ENCODE data around the gene TBC1D22A.

The TBC1D22A gene

DNA sequence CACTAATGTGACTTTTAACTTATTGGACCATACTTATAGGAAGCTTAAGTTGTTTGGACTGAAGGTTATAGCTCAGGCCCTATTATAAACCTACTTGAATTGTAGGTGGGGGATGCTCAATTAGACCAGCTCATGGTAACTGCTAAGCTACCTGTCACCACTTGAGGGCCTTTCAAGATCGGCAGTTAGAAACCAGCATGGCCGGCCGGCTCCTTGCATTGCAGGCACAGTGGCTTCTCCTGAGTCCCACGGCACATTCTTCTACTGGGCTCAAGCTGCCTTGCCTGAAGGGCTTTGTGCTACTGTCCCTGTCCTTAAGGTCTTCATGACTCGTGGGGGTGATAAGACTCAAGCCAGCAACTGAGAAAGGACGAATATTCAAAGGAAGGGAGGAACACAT, 70.8 kb downstream of the TBC1D22A start:
- DNase-seq (ENCODE audit: low read depth in 1 of 2, low spot score in 1 of 2): no peak

DNA sequence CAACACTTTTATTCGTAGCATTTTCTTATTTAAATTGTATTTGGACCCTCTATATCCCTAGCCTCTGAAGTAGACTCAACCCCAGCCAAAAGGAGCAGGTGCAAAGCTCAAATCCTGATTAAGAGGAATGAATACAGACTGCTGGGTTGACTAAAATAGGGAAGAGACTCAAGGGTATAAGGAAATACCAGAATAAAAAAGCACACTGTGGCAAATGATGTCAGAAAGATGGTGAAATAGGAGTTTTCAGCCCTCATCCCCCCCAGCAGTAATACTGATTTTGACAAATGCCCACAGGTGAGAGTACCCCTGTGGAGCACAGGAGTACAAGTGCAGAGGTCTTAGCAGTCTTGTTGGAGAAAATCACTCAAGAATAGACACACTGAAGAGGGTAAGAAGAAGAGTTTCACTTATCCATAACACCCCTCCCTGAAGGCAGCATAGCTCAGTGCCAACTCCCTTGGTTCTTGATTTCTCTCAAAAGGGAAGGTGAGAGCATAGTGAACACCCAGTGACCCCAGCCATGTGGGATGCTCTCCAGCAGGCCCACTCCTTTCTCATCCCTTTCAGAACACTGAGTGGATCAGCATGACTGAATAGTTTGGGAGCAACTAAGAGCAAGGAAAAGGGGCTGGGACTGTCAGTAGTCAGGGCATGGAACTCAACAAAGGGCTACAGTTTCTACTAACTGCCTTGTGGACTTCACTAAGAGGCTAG, 71.7 kb downstream of the TBC1D22A start:
- DNase-seq (ENCODE audit: low read depth in 1 of 2, low spot score in 1 of 2): no peak

DNA sequence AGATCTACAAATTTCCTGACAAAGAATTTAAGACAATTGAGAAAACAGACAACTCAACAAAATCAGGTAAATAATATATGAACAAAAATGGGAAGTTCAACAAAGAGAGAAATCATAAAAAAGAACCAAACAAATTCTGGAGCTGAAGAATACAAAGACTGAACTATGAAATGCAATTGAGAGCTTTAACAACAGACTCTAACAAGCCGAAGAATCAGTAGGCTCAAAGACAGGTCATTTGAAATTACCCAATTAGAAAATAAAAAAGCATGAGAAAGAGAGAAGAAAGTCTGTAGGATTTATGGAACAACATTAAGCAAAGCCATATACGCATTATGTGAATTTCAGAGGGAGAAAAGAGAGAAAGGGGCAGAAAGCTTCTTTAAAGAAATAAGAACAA, 72.8 kb downstream of the TBC1D22A start:
- no peak for DNase-seq (ENCODE audit: low read depth in 1 of 2, low spot score in 1 of 2)

DNA sequence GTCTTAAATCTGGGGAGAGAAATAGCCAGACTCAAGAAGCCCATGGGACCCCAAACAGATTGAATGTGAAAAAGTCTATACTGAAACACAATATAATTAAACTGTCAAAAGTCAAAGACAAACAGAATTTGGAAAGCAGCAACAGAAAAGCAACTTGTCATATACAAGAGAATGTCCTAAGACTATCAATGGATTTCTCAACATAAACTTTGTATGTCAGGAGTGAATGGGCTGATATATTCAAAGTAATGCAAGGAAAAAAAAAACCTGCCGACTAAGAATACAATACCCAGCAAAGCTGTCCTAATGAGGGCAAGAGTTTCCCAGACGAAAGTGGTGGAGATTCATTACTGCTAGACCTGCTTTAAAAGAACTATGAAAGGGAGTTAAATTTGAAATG, 73.2 kb downstream of the TBC1D22A start:
- DNase-seq (ENCODE audit: low read depth in 1 of 2, low spot score in 1 of 2): no peak

DNA sequence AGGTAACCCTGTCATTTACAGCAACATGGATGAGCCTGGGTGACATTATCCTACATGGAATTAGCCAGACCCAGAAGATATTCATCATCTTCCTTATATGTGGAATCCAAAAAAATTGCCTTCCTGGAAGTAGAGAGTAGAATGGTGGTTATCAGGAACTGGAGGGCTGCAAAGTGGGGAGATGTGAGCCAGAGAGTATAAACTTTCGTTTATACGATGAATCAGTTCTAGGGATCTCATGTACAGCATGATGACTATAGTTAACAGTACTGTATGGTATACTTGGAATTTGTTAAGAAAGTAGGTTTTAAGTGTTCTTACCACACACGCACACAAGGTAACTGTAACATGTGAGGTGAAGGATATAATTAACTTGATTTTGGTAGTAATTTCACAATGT, 79.1 kb downstream of the TBC1D22A start:
- DNase-seq (ENCODE audit: low read depth in 1 of 2, low spot score in 1 of 2): no peak

DNA sequence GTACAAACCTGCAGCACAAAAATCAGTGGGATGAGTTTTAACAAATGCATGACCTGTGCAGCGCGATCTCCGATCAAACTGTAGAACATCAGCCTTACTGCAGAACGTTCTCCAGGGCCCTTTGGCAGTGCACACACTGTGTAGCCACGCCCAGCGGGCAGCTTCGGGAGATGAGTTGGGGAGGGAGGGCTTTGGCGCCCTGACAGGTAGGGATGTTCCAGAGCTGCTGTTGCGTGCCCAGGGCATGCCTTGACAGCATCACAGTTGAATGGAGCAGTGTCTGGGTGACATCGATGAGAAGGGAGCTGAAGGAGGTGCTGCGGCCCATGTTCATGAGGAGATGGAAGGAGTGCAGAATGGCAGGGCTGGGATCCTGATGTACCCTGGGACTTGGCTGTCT, 80.2 kb downstream of the TBC1D22A start:
- DNase-seq (ENCODE audit: low read depth in 1 of 2, low spot score in 1 of 2): no peak

DNA sequence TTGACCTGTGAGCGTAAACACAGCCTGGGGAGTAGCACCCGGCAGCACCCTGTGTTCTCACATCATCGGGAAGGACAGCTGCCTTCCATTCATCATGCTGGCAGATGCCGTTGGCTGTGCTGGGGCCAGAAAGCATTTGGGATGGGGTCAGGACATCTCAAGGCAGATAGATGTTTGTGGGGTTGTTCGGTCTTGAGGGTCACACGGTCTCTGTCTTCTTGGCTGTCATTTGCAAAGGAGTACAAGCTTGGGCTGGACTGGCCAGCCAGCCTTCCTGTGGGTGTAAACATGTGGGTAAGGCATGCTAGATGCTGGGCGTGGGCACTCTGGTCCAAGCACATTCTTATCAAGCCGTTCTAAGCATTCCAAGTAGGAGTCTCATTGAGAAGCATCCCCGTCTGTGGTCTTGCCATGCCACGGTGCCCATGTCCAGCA, 81.4 kb downstream of the TBC1D22A start:
- no peak for DNase-seq (ENCODE audit: low read depth in 1 of 2, low spot score in 1 of 2)

DNA sequence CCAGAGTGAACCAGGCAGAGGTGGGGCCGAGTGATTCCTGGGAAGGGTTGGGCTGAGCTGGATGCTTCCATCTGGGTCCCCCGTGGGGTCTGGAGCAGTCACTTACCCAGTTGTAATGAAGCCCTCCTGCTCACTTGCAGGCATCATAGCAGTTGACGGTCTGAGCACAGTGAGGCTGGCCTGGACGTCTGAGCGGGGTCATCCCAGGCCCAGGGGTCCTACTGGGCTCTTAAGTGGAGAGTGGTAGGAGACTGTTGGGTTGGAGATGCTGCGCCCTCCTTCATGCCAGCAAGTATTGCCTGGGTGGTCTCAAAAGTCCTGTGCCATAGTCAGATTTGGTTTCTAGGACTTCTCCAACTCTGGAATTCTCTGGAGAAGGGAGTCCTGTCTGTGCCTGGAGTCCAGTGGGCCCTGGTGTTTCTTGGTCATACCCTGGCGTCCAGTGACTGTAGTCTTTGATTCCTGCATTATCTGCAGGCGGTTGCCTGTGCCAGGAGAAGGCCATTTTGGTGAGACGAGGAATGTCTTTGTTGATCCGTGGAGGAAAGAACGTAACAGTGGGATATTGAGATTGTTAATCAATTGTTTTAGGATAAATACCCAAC, 82.3 kb downstream of the TBC1D22A start:
- DNase-seq (ENCODE audit: low read depth in 1 of 2, low spot score in 1 of 2): no peak

DNA sequence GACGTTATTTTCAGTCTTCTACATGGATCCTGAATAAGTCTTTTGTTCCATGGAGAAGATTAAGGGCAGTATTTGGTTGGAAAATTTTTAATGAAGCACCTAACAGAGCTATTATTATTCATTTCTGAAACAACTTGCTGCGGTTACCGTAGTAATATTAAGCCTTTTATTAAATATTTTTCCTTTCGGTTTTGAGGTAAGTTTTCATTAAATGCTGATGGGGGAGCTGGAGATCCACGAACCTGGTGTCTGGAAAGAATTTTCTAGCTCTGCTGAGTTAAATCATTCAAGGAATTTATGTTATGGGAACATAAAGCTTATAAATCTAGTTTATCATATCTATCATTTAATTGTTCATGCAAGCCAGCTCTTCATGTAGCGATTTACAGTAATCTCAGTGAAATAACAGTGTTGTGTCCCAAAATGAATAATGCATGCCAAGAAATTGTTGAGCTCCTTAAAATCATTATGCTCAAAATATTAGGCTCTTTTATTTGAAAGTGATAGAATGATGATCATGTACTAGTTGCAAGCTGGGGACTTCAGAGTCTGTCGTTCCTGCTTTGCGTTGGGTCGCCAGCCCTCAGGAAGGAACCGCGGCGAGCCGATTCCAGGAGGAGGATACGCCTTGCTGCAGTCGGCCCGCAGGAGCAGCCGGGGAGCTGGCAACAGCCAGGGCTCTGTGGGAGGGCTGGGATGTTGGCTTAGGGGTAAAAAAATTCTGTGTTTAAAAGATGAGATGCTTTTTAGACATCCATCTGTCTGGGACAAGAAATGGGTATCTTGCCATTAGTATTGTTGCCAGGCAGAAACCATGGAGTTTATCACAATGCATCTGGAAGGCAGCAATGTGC, 83.1 kb downstream of the TBC1D22A start:
- DNase-seq (ENCODE audit: low read depth in 1 of 2, low spot score in 1 of 2): no peak

DNA sequence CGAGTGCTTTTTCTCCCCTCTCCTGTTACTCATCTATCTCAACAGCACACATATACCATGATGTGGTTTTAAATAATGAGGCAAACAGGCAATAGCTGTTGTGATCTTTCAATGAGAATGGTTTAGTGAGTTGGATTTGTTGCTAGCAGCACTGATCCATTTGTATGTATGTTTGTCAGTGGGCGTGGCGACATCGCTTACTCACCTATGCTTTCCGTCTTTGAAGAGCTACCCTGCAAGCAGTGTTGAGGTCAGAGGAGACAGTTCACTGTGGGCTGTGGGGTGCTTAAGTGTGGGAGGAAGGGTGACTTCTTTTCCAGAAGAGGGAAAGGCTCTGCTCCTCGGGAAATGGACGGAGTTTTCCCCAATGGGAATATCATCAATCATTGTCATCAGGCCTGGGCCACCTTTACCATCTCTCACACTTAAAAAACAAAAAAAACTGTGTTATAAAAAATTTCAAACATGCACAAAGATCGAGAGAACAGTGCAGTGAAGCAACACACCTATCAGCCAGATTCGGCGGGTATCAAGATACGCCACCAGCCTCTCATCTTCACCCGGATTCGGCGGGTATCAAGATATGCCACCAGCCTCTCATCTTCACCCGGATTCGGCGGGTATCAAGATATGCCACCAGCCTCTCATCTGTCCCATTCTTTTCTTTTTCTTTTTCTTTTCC, 83.8 kb downstream of the TBC1D22A start:
- no peak for DNase-seq (ENCODE audit: low read depth in 1 of 2, low spot score in 1 of 2)

DNA sequence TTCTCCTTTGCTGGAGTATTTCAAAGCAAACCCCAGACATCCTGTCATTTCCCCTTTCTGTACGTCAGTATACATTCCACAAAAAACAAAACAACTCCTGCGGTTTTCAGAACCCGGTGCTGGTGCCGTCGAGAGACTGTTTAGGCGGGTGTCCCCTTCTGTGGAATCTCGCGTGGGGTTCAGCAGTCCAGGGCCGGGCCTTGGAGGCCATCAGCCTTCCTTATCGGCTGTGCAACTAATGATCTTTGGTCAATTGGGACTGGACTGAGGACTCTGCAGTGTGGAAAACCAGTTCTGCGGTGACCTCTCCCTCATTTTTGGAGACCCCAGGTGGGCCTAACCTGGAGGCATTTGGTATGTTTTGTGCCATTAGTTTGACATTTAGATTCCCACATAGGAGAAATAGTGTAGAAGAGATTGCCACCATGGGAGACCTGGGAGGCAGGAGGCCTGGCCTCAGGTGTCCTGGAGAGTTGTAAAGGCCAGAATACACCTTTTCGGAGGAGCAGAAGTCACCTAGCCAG, 84.4 kb downstream of the TBC1D22A start:
- DNase-seq (ENCODE audit: low read depth in 1 of 2, low spot score in 1 of 2): no peak

DNA sequence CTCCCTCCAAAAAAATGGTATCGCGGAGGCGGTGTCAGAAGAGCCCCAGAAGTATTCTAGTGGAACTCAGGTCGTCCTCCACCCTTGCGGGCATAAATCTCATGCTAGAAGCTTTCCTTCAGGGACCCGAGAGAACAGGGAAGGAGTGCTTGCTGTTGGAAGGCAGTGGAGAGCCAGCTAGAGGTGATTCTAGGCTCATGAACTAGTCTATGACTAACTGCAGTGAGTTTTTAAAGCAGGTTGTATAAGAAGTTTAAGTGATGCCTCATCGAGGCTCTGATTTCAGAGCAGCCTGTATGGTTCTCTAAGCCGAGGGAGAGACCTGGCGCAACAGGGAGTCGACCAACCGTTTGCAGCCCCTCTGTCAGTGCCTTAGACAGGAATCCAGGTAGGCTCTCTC, 85.7 kb downstream of the TBC1D22A start:
- DNase-seq (ENCODE audit: low read depth in 1 of 2, low spot score in 1 of 2): no peak

DNA sequence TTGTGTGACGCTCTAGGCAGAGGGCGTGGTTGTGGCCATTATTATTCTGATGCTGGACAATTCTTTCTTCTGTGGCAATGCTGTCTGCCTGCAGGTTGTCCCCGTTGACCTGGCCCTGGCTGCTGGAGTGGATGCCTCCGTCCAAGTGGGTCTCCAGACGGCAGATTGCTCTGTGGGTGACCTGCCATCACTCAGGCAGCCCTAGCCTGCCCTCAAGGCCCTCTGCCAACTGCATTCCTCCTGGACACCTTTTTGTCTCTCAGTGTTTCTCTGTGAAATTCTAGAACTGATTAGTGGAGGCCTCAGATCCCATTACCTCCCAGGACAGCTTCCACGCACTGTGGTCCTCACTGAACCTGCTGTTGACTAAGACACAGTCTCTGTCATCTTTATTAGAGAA, 86.7 kb downstream of the TBC1D22A start:
- DNase-seq (ENCODE audit: low read depth in 1 of 2, low spot score in 1 of 2): no peak

DNA sequence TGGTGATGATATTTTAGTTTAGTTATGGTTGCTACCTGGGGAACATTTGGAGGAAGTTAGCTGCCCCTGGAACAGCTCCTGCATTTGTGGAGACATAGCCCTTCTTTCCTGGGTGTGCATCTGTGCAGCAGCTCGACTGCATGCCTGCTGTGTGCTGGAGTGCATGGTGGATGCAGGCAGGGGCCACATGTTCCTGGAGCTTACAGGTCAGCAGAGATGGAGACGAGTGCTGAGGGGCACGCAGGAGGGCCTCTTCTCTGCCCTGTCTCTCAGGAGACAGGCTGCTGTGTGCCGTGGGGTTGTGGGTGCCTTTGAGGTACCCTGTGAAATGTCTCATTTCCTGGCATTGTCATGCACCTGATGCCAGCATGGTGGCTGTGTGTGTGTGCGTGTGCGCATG, 87.5 kb downstream of the TBC1D22A start:
- no peak for DNase-seq (ENCODE audit: low read depth in 1 of 2, low spot score in 1 of 2)

DNA sequence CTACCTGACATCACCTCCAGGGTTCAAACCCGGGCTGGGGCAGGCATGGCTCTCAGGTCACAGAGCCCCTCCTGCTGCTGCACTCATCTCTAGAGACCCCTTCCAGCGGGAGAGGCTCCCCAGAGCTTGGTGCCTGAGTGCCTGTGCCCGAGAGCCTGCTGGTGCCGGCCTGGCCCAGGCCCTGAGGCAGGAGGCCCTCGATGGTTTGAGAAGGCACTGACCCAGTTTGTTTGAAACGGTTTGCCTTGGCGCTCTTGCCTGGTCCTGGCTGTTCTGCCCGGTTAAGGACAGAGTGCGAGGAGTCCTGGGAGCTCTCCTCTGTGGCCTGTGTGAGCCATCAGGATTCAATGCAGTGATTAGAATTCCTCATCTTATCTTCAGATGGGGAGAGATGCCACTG, 88.9 kb downstream of the TBC1D22A start:
- no peak for DNase-seq (ENCODE audit: low read depth in 1 of 2, low spot score in 1 of 2)

DNA sequence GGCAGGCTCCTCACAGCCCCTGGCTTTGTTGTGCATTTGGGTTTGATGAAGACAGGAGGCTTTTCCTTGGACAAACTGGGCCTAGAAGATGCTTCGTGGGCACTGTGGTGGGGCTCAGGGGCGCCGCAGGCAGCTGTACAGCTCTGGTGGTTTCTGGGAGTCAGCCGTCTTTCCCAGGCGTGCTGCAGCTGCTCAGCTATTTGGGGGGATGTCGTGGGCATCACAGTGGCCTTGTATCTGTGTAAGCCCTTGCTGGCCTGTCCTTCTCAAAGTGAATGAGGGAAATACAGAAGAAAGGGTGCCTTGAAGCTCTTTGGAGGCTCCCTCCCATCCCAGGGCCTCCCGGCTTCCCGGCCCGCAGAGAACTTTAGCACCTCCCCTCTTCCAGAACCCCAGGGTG, 89.5 kb downstream of the TBC1D22A start:
- no peak for DNase-seq (ENCODE audit: low read depth in 1 of 2, low spot score in 1 of 2)

DNA sequence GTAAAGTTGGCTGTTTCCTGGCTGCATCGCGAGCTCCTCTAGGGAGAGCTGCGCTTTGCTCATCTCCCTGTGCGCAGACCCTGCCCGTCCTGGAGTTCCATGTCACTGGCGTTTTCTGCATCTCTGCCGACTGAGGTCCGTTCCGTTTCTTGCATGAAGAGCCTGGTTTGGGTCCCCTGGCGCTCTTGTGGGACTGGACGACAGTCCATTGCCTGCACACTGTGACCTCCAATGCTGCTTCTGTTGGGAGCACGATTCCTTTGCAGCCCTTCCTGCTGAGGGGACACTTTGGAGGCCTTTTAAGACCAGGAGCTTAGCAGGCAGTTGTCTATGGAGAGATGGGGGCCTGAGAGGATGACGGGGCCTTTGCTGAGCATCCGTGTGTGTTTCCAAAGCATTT, 90.3 kb downstream of the TBC1D22A start:
- DNase-seq (ENCODE audit: low read depth in 1 of 2, low spot score in 1 of 2): no peak

DNA sequence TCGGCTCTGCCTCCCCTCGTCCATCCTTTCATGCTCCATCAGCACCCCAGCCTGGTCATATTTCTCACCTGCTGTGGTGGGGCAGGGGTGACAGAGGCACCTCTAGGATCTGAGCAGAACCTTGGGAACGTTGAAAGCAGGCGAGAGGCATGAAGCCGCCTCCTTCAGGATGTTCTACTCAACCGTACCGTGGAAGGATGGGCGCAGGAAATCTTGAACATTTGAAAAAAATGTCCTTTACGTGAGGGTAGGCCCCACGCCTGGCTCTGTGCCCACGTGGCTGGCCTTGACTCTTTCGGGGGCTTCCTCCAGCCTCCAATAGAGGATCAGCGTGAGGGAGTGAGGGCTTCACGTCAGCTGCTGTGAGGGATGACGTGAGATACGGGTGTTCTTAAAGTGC, 90.7 kb downstream of the TBC1D22A start:
- DNase-seq (ENCODE audit: low read depth in 1 of 2, low spot score in 1 of 2): no peak

DNA sequence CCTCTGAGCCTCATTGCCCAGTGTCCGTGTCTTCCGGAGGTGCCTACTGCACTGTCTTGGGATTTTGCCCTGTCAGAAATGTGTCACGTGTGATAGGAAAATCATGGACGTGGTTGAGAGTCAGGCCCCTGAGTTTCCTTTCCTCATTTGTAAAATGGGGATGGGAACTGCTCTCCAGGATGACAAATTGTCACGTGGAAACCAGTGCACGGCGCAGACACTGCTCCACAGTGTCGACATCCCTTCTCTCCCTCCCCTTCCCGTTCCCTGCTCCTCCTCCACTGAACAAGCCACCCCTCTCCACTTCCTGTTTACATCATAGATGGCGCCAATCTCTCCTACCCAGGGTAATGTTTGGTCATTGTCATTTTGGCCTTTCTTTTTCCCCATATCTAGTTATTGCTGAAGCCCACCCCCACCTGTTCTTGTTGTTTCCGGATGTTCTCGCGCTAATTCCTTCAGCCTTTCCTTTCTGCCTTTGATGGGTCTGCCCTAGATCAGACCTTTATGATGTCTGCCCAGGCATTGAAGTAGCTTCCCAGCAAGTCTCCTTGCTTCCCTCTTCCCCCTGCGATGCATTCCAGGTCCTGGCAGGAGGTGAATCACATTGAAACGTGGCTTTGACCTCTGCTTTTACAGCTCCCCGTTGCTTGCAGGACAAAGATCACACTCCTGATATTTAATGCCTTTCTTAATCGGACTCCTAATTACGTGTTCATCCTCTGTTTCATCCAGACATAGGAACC, 91.8 kb downstream of the TBC1D22A start:
- no peak for DNase-seq (ENCODE audit: low read depth in 1 of 2, low spot score in 1 of 2)

DNA sequence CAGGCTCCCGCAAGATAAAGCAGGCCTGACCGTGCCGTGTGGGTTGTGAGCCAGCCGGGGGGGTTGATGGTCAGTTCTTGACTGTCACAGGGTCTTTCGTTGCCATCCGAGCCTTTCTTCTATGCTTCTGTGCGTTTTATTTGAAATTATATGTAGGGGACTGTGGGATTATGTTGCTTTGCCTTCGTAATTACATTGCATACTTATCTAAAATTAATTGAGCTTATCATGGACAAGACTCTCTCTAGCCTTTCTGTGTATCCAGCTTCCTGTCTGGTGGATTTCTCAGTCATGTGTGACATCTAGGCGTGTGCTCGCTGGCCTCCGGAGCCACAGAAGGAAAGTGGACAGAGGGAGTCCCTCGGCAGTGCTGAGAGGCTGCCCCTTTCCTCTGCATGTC, 93.2 kb downstream of the TBC1D22A start:
- DNase-seq (ENCODE audit: low read depth in 1 of 2, low spot score in 1 of 2): no peak

DNA sequence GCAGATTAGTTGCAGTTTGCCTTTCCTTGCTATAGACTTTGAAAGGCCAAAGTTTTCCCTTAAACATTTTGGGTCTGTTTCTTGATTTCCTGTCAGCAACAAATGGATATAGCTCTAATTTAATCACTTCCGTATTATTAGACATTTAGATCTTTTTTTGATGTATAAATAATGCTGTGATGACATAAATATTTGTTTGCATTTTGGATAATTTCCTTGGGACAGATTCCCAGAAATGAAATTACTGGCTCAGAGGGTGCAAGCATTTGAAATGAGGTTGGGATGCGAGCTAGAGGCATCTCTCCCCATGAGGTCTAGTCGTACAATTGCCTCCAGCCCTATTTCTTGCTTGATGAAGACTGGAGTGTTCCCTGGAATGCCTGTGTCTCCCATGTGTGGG, 94.2 kb downstream of the TBC1D22A start:
- DNase-seq (ENCODE audit: low read depth in 1 of 2, low spot score in 1 of 2): no peak
